Activated CD4-positive, alpha-beta T cell treated with anti-CD3 and anti-CD28 coated beads, Interleukin-2, amount 50 U/mL, for 4 hours (primary cell): ENCODE measurements around the gene ATP6V0A4.

Source experiments
- DNase-seq, 2 experiments: peaks; one replicate each; pipeline ENCODE4 v3.0.0-alpha.2; 2020

ATP6V0A4 gene

GRCh38 chr7:138656952-138657351, 141.0 kb downstream of the ATP6V0A4 start:
- DNase-seq = no peak
